HG03135 (cell line): ENCODE measurements around the gene TMEM198.

Experiments used
- ATAC-seq: cut with Tn5 transposase; IDR thresholded peaks from one replicate; pipeline ENCODE4 v1.9.1; 2021; ENCODE audit warnings: mild to moderate bottlenecking, moderate library complexity; ENCODE audit not compliant: unreplicated experiment

Gene TMEM198

GRCh38 chr2:219542931-219543595 is 765 bp upstream of the TMEM198 start:
- peak; percentile 37 for ATAC-seq

DNA sequence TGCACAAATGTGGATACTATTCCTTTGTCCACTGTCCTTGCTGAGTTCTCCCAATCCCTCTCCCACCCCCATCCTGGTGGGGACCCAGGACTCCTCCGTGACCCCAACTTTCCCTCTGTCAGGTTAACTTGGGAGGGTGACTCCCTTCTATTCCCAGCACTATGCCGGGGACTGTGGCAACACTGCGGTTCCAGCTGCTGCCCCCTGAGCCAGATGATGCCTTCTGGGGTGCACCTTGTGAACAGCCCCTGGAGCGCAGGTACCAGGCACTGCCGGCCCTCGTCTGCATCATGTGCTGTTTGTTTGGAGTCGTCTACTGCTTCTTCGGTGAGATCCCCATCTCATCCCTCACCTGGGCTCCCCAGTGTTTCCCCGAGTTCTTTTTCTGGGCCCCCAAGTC is 739 bp downstream of the TMEM198 start:
- ATAC-seq = no peak

GRCh38 chr2:219545295-219545942 is 1.6 kb downstream of the TMEM198 start:
- ATAC-seq = no peak

GRCh38 chr2:219545943-219546352 is 2.1 kb downstream of the TMEM198 start:
- ATAC-seq = no peak

DNA sequence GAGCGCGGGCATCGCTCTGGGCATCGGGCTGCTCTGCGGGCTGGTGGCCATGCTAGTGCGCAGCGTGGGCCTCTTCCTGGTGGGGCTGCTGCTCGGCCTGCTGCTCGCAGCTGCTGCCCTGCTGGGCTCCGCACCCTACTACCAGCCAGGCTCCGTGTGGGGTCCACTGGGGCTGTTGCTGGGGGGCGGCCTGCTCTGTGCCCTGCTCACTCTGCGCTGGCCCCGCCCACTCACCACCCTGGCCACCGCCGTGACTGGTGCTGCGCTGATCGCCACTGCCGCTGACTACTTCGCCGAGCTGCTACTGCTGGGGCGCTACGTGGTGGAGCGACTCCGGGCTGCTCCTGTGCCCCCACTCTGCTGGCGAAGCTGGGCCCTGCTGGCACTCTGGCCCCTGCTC is 3.8 kb downstream of the TMEM198 start:
- no peak for ATAC-seq

DNA sequence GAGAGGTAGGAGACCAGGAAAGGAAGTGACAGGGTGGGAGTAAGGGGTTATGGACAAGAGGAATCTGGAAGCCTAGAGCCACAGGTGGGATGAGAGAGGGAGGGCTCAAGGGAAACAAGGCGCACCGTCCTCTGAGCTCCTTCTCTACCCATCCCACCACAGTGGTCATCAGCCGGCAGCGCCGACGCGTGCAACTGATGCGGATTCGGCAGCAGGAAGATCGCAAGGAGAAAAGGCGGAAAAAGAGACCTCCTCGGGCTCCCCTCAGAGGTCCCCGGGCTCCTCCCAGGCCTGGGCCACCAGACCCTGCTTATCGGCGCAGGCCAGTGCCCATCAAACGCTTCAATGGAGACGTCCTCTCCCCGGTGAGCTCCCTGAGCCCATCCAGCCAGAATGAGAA is 5.2 kb downstream of the TMEM198 start:
- ATAC-seq = no peak

DNA sequence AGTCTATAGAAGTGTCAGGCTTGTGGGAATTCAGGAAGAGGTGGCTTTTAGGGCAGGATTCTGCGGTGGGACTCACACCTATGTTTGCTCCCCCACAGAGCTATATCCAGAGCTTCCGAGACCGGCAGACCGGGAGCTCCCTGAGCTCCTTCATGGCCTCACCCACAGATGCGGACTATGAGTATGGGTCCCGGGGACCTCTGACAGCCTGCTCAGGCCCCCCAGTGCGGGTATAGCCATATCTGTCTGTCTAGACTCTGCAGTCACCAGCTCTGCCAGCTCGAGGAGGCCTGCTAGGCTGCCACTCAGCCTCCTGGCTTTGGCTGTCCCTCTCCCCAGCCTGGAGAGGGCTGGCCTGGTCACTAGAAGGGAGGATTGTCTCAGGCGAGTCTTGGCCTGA is 5.8 kb downstream of the TMEM198 start:
- no peak for ATAC-seq

DNA sequence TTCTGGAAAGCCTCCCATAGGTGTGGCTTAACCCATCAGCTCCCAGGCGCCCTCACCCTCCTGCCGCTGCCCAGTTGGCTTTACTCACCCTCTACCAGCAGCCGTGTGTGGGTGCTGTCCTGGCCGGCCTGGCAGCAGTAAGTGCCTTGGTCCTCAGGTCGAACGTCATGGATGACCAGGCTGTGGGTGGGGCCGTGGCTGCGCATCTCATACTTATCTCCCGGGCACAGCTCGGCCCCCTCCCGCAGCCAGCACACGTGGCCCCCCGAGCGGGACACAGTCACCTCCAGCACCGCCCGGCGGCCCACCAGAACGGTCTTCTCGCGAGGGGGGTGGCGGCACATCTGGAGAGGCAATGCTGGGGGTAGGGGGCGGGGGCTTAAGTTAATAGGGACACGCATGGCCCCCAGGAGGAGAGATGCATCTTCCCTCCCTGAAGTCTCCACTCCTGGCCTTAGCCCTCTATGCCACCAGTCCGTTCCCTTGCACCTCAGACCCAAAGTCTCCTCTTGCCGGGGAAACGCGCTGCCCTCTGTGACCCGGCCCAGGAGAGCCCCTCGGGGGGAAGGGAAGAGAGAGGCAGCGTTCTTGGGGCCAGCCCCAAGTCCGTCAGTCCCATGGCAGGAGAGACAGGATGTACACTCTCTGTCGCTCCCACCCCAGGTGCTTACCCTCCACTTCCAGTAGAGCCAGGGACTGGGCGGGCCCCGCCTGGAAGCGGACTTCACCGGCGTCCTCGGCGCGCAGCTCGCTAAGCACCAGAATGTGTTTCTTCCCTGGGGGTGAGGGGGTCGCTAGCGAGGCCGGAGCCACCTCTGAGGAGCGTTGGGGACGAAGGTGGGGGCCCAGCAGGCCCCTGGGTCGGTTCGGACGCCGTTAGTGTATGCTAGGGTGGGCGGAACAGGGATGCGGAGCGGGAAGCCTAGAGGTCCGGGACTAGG is 7.9 kb downstream of the TMEM198 start:
- peak; percentile 19 for ATAC-seq

DNA sequence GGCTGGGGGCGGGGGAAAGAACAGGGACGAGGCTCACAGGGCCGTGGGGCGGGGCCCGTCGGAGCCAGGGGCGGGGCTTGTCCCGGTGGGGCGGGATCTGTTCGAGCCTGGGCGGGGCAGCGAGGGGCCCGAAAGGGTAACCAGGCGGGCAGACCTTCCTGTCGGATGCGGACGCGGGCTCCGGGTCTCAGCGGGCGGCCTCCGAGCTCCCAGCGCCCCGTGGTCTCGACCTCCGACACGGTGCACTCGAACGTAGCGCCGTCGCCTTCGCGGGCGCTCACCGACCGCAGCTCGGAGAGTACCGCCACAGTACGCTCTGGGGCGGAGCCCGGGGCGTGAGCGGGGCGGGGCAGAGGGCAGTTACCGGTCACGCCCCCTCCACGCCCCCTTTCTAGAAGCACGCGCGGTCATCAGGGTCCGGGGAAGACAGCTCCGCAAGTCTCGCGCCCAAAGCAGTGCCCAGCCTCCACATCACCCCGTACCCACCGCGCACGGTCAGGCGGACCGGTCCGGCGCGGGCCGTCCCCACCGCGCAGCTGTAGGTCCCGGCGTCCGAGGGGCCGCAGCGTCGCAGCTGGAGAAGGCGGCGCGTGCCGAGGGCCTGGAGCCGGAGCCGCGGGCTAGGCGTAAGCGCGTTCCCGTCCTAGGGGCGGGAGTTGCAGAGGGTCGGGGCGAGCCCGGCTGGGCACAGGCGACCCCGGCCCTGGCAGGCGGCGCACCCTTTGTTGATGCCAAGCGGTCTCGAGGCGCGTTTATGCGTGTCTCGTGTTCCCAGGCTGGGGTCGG is 8.7 kb downstream of the TMEM198 start:
- ATAC-seq = peak; percentile 88

DNA sequence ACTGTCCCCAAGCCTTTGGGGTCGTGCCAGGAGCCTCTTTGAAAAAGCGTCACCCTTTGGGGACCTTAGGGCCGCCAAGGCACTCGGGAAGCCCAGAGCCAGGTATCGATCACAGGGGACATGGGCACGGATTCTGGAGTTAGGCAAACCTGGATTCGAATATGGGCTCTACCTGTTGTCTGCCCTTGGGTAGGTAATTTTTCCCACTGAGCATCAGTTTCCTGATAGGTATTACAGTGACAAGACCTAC is 9.3 kb downstream of the TMEM198 start:
- ATAC-seq = no peak

GRCh38 chr2:219553463-219553963 is 9.7 kb downstream of the TMEM198 start:
- no peak for ATAC-seq

DNA sequence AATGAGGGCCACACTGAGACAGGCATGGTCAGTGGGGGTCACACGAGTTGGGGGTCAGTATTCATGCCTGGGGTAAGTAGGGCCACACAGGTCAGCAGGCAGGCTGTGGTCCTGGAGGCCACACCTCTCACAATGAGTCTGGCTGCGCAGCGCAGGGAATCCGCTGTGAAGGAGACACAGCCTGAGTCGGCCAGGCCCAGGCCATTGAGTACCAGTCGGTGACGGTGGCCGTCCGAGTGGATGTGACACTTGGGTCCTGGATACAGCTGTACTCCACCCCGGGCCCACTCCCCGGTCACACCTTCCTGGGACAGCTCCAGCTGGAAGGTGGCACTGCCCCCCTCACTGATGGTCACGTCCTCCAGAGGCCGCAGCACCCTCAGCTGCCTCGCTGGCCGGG is 10.5 kb downstream of the TMEM198 start:
- no peak for ATAC-seq

DNA sequence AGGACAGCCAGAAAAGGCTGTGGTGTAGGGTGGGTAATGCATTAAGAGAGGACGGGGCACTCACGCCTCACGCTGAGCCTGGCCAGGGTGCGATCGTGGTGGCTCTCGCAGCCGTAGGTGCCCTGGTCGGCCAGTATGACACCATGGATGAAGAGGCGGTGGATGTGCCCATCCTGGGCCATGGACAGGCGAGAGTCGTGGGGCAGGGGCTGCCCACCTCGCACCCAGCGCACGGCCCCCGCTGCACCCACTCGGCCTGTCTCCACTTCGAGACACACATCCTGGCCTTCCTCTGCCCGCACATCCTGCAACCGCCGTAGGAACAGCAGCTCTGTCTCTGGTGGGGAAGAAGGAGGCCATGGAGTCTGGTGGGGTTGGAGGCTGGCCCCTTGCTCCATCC is 12.1 kb downstream of the TMEM198 start:
- ATAC-seq = no peak

GRCh38 chr2:219556413-219556812 is 12.6 kb downstream of the TMEM198 start:
- ATAC-seq = no peak

DNA sequence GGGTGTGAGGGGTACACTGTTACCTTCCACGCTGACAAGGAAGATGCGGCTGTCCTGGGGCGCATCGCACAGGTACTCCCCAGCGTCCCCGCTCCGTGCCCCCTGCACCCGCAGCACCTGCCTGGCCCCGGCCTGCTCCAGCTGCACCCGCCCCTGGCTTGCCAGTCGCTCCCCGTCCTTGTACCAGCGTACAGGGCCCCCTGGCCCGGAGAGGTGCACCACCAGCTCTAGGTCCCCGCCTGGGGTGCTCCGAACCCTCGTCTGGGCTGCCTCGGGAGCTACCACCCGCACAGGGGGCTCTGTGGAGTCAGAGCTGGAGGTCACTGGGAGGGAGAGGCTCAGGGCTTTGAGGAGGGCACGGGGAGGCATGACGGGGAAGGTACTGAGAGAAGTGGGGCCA is 13.5 kb downstream of the TMEM198 start:
- no peak for ATAC-seq

DNA sequence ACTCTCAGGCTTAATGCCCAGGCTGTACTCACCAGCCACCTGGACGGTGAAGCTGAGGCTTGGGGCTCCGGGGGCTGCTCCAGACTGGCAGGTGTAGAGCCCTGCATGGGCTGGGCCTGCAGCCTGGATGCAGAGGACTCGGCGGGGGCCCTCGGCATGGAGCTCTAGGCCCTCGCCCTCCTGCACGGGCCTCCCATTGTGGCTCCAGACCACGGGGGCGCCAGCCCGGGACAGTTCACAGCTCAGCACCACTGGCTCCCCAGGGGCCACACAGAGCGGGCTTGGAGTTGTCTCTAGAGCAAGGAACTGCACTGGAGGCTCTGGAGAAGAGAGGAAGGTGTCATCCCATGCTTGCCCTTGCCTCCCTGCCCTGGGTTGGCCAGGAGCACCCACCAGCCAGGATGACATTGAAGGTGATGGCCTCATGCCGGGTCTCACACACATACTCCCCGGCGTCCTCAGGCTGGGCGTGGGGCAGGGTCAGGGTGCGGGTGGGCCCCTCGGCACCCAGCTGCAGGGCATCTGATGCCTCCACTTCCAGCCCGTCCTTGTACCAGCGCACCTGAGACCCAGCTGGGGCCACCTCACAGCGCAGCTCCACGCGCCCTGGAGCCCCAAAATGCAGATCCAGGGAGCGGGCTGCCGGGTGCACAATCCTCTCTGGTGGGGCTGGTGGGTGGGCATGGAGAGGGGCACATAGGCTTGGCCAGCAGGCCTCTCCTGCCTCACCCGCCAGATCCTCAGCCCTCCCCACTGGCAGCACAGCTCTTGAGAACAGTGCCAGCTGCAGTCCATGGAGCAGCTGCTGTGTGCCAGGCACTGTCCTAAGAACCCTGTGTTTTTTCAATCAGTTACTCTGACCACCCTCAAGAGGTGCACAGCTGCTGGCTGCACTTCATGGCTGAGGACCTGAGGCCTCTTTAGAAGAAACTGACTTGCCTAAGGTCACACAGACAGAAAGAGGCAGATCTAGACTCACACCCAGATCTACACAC is 14.3 kb downstream of the TMEM198 start:
- no peak for ATAC-seq

- ATAC-seq = no peak
These were observed 15.5 kb downstream of the TMEM198 start for GRCh38 chr2:219559156-219559915.

DNA sequence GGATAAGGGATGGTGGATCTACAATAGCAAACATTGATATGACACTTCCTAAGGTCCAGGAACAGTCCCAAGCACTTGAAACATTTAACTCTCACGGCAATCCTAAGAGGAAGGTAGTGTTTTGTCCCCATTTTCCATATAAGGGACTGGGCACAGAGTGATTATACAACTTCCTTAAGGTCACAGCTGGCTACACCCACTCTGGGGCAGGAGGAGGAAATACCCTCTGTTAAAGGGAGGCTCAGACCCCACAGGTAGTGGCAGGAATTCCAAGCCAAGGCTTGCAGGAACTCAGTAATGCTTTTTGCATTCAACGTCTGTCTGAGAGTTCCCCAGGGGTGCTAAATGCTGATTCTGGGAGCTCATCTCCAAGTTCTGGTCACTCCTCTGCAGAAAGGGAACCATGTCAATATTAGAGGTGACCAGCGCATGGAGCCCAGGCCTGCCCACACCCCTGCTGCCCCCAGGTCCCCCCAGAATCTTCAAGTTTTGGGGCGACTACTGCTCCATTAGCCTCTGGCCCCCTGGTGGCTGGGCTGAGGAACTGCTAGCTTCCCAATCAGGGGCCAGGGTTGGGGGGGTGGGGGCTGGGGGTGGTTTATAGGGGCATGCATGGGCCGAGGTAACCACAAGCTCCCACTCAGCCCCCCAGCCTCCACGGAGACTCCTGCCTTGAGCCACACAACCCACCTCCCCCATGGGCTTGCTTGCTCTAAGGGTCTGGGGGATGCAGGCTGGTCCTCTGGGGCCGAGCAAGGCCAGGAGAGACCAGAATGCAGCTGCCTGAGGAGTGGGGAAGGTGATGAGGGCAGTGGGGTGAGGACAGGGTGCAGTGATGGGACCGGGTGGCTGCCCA is 16.4 kb downstream of the TMEM198 start:
- ATAC-seq = no peak
